Activated CD8-positive, alpha-beta memory T cell treated with anti-CD3 and anti-CD28 coated beads, Interleukin-2, amount 50 U/mL, for 24 hours (primary cell): ENCODE data around the gene MCOLN2.

Source experiments
- DNase-seq: peaks from one replicate; pipeline ENCODE4 v3.0.0-alpha.2; 2020; ENCODE audit errors: extremely low read depth

Gene MCOLN2

GRCh38 chr1:84985365-84985764, 11.5 kb downstream of the MCOLN2 start:
- no peak for DNase-seq

DNA sequence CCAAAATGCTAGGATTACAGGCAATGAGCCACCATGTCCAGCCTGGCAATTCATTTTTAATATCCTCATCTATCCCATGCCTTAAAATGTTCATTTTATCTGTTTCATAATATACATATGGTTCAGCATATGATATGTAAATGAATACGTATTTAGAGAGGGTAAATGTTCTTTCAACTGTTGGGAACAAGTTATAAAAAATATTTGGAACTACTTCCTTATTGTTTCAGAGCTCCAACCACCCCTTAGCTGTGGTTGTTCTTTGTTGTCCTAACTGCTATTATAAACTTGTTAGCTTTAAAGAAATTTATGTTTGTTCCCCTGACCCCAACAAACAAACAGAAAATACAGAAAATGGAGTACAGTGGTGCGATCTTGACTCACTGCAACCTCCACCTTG, 14.5 kb downstream of the MCOLN2 start:
- DNase-seq, result no peak

GRCh38 chr1:84975035-84975434, 21.9 kb downstream of the MCOLN2 start:
- no peak for DNase-seq

- DNase-seq, result no peak
Measured at GRCh38 chr1:84973498-84974334, 23.2 kb downstream of the MCOLN2 start.

DNA sequence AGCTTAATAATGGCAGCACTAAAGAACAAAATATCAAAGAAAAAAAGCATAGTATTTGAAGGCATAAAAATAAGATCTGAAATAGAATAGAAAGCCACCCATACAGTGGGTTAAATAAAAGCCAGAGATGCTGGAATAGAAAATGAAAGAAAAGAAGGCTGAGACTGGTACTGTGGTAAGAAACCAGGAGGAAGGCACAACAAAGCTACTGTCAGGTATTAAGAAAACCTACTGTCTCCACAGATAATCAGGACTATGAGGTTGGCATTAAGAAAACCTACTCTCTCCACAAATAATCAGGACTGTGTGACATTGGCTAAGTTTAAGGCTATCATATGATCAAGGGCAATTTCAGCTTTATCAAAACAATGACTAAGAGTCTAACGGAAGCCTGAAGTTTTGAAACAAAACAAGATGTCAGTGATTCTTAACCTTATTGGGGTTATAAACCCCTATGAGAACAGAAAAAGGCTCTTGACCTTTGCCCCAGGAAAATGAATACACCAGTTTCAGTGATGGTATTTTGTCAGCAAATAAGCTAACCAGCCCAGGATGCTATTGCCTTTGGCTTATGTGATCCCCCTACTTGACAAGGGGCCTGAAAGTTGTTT, 24.4 kb downstream of the MCOLN2 start:
- no peak for DNase-seq

GRCh38 chr1:84971957-84972356, 25.0 kb downstream of the MCOLN2 start:
- no peak for DNase-seq

DNA sequence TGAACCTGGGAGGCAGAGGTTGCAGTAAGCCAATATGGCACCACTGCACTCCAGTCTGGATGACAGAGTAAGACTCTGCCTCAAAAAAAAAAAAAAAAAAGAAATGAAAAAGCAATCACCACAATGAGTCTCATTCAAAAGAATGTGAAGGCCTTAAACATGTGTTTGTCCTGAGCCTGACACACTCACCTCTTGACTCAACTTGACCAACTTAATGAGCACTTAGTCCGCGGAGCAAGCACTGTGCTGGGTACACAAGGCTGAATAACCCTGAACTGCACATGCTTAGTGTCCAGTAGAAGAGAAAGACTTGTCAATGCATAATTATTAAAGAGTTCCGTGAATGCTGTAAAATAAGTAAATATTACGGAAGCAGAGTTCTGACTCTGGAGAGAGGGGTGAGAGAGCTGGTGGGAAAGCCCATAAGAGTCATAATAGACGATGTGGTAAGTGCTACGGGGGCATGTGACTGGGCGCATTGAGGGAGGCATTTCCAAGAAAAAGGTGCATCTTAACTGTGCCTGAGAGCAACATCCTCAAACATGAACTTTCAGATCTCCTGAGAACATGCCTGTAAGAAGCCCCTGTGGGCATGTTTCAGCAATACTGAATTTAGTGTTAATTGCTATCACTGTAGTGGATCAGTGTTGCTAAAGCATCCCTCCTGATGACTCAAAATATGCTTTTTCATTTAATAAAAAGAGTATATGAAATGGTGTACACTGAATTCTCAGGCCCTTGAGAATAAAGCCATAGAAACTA, 27.2 kb downstream of the MCOLN2 start:
- no peak for DNase-seq

DNA sequence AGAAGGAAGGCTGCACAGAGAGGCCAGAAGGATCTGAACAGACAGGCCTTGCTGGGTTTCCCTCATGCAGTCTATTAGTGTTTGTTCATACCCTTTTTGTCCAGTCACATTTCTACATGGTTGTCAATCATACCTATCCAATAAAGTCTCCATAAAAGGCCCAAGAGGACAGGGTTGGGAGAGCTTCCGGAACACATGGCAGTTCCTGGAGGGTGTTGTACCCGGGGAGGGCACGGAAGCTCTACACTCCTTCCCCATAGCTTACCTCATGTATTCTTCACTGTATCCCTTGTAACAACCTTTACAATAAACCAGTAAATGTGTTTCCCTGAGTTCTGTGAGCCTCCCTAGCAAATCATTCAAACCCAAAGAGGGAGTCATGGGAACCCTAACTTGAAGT, 28.0 kb downstream of the MCOLN2 start:
- DNase-seq, result no peak

DNA sequence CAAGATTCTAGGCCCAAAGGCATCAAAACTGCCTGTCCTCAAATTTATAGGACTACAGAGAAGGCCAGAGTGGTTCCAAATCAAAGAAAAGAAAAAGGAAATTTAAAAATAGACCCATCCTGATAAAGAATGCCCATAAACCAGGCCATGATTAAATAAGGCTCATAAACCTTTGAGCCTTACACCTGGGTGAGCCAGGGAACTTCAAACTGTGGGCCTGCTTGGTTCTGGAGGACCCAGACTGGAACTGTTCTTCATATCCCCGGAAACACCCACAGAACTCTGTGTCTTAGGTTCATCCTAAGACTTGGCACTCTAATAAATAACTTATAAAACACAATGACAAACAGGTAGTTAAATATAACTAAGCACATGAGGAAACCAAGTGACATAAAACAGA, 28.8 kb downstream of the MCOLN2 start:
- no peak for DNase-seq

GRCh38 chr1:84967666-84968065, 29.2 kb downstream of the MCOLN2 start:
- DNase-seq, result no peak

- no peak for DNase-seq
Measured at GRCh38 chr1:84963021-84963420, 33.9 kb downstream of the MCOLN2 start.

DNA sequence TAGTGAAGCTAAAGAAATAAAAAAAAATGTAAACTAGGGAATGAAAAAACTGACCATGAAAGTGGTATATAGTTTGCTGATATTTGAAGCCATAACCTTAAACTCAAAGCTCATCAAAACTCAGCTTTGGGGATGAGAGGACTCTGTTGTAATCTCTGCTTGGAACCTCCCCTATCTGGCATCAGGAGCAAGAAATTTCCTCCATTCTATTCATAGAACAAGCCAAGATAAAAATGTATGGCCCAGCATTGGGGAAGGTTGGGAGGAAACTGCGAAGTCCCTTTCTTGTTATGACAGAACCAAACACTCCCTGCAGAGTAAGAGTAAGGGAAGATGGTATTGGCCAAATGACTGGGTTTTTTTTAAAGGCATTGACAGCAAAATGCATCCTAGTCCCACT, 35.6 kb downstream of the MCOLN2 start:
- DNase-seq, result no peak

DNA sequence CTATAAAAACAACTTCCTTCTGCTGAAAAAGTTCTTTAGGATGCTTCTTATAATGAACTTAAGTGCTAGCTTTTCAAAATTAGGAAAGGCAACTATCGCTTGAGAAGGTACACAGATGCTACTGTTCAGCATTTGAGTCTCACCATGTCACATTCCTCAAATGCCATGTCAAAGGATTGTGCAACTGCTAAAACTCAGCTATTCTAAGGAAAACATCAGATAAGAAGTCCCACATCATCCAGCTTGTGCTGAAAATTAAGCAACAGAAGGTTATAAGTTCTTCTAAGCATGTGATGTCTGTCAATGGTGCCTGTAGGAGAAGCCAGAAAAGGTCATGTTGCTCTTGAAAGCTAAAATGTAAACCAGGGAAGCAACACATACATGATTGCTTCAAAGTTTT, 36.5 kb downstream of the MCOLN2 start:
- DNase-seq, result no peak

- no peak for DNase-seq
Measured at GRCh38 chr1:84959294-84959693, 37.6 kb downstream of the MCOLN2 start.

- no peak for DNase-seq
Measured at GRCh38 chr1:84957966-84958365, 38.9 kb downstream of the MCOLN2 start.

DNA sequence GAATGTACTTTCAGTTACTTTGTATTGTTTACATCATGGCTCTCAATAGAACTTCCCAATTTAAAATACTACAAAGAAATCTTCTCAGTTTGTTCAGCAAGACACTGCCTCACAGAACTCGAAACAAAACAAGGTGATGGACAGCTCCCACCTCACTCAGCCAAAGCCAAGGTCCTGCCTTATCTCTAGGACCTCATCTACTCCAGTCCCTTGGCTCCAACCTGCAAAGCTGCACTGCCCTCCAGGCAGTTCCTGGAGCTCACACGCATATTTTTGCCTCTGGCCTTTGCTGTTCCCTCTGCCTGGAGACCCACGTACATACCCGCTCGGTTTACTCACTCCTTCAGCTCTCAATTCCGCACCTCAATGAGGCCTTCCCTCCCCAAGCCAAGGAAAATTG, 40.3 kb downstream of the MCOLN2 start:
- DNase-seq, result no peak

DNA sequence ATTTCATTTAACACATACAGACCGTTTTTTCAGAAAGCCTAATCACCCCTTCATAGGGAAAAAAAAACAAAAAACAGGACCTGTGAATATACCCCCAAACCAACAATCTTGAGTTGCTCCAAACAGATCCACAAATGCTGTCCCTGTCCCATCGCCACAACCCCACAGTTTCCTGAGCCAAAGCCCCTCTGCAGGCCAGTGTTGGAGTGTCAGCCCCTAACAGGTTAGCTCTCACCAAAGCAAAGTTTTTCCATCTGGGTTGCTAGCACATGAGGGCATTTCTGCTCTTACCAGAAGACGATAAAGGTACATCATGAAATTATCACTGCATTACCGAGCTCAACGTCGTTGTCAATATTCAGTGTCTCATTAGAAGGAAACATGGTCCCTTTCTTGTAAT, 40.8 kb downstream of the MCOLN2 start:
- DNase-seq, result no peak

- no peak for DNase-seq
Measured at GRCh38 chr1:84949664-84950063, 47.2 kb downstream of the MCOLN2 start.

DNA sequence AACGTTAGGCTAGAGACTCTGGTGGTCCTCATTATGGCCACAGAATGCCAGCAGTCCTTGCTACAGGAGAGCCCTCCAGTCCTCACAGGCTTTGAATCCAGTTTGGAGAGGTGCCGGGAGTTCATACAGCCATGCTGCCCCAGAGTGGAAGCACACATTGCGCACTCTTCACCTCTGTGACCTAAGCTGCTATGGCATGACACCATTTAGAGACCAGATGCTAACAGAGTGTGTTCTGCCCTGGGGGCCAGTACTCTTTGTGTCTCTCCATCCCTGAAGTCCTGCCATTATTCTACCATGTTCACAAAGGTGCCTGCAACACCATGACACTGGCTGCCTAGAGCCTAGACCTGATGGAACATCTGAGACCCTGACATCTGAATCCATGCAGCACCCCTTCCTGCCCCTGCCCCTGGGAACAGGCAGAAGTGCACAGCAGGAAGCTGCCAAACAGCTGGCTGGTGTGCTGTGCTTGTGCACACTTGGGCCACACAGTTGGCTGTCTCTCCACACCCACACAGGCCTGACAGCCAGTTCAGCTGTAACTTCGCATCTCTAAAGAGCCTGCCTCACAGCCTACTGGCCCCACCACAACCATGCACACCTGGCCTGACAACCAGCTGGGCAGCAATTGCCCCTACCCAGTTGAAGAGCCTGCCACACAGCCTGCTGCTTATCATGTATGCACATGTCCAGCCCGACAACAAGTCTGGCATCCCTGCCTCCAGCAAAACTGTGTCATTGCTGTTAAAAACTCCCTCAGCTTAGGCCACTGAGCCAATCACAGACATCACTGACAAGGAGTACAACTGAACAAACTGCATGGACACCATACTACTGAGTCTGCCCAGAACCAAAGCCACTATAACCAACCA, 49.1 kb downstream of the MCOLN2 start:
- no peak for DNase-seq

- DNase-seq, result no peak
Measured at GRCh38 chr1:84946631-84947030, 50.3 kb downstream of the MCOLN2 start.

DNA sequence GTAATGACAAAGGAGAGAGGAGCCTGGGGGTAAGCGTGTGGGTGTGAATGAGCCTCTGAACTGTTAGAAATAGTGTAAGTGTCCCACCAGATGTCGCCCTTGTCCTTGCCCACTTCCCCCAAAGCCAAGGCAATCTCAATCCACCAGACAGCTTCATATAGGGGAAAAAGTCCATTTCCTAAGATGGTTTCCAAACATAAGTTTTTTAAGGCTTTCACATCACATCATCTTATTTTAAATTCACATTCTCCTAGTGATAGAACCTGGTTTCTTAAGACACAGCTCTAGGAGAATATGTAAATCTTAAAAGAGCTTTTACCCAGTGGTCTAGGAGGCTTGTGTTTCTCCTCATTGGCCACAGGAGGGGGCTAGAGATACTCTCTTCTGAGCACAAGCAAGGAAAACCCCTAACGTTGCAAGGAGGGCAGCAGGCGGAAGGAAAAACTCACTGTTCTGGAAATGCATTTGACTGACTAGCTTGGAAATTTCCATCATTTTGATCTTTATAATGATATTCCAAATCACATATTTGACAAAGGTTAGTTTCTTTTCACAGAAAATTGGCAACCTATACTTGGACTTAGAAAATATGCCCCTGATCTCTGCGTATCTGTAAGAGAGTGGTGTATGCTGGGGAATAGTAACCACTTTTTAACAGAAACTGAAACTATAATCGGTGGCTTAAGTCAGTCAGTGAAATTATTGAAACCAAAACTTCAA, 52.0 kb downstream of the MCOLN2 start:
- no peak for DNase-seq
